ENCODE measurements around the gene CHMP3. TPM values are rescaled to one million over a fixed set of nuclear protein-coding genes. Genes with fewer than 3 reads are reported as not detected.

Gene CHMP3
- total RNA-seq, 1 experiment from 2014 or later = 129 TPM

DNA sequence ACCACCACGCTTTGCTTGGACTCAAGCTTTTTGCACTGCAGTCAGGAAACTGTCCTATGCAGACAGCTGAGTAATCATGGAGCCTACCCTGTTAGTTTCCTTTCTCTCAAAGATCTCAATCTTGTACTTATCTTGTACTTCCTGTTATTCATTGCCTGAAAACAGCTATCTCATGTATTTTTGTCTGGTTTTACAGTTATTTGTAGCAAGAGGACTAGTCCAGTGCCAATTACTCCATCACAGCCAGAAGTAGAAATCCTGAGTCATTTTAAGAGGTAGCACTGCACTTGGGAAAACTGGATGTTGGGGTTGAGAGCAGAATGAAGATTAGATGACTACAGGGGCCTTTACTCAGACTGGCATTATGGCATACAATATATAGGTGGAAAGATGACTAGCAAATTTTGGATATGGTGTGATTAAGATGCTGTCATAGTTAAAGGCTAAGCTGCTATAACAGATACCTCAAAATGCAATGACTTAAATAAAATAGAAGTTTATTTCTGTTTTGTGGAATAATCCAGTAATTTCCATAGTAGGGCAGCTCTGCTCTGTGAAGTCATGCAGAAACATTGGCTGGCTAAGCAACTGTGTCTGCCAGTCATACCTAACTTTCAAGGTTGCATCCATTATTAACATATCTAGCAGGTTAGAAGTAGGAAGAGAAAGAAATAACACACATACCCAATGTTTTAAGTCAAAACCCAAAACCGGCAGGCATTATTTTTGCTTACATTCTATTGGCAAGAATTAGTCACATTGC, 21.1 kb upstream of the CHMP3 start:
- no peak for ATAC-seq
- DNase-seq (ENCODE audit: low read depth, low spot score) = no peak
- CTCF ChIA-PET = no interaction called here
- Histone ChIP-seq H3K27me3 (ENCODE audit: control insufficient read depth, insufficient read depth, low read length) (no peaks in the 10 kb centered on the region; the same call in 1 of the 2 replicates), H3K4me1 (ENCODE audit: control insufficient read depth, insufficient read depth, low read length) (no peaks in the 10 kb centered on the region), H3K9me3 (ENCODE audit: control insufficient read depth, insufficient read depth, low read depth, low read length) (no peaks in the 10 kb centered on the region), H3K27ac (ENCODE audit: low read length) (no peak overlapping the region), H3K36me3 (ENCODE audit: control insufficient read depth, insufficient read depth, low read length) (no peaks in the 10 kb centered on the region), H3K4me3 (ENCODE audit: low read depth in 2 of 2, low read length in 2 of 2) (no peak overlapping the region)
- no TSS peak for BruUV-seq (replicated peaks)
- intact Hi-C loops (cut with micrococcal nuclease; ENCODE audit: unreplicated experiment) (no loop called here), in situ Hi-C loops (cut with HindIII; ENCODE audit: low pct_unique_long_range_greater_than_20kb, low sequenced_read_pairs) (no loop called here)
- POLR2A ChIA-PET = no interaction called here
- TF ChIP-seq SIN3A (IDR thresholded peaks at IDR 0.05; ENCODE audit: borderline replicate concordance, insufficient read depth, low read depth, low read length) (no peak), POLR2AphosphoS5 (IDR thresholded peaks at IDR 0.05; ENCODE audit: low read depth, low read length) (no peak), REST (IDR thresholded peaks at IDR 0.05; ENCODE audit: insufficient read depth in 1 of 2, low read depth in 2 of 2, low read length in 1 of 2) (no peak), TCF7L2 (IDR thresholded peaks at IDR 0.05; ENCODE audit: low read depth, low read length) (no peak)
- TF ChIP-seq, protein P1, sequence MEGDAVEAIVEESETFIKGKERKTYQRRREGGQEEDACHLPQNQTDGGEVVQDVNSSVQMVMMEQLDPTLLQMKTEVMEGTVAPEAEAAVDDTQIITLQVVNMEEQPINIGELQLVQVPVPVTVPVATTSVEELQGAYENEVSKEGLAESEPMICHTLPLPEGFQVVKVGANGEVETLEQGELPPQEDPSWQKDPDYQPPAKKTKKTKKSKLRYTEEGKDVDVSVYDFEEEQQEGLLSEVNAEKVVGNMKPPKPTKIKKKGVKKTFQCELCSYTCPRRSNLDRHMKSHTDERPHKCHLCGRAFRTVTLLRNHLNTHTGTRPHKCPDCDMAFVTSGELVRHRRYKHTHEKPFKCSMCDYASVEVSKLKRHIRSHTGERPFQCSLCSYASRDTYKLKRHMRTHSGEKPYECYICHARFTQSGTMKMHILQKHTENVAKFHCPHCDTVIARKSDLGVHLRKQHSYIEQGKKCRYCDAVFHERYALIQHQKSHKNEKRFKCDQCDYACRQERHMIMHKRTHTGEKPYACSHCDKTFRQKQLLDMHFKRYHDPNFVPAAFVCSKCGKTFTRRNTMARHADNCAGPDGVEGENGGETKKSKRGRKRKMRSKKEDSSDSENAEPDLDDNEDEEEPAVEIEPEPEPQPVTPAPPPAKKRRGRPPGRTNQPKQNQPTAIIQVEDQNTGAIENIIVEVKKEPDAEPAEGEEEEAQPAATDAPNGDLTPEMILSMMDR (IDR thresholded peaks at IDR 0.05) = no peak

DNA sequence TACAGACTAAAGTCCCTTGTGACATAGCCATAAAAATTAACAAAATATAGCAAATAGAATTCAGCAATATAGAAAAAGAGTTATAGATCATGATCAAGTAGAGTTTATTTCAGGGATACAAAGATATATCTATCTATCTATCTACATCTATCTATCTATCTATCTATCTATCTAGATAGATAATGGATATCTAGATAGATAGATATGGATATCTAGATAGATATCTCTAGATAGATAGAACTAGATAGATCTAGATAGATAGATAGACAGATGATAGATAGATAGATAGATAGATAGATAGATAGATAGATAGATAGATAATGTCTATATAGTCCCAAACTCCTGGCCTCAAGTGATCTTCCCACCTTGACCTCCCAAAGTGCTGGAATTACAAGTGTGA, 17.3 kb upstream of the CHMP3 start:
- Histone ChIP-seq H3K4me1 (ENCODE audit: control insufficient read depth, insufficient read depth, low read length) (no peaks in the 10 kb centered on the region), H3K4me3 (ENCODE audit: low read depth in 2 of 2, low read length in 2 of 2) (no peak overlapping the region), H3K36me3 (ENCODE audit: control insufficient read depth, insufficient read depth, low read length) (no peaks in the 10 kb centered on the region), H3K27me3 (ENCODE audit: control insufficient read depth, insufficient read depth, low read length) (no peaks in the 10 kb centered on the region; the same call in 1 of the 2 replicates), H3K9me3 (ENCODE audit: control insufficient read depth, insufficient read depth, low read depth, low read length) (no peaks in the 10 kb centered on the region), H3K27ac (ENCODE audit: low read length) (no peak overlapping the region)
- in situ Hi-C loops (cut with HindIII; ENCODE audit: low pct_unique_long_range_greater_than_20kb, low sequenced_read_pairs) = no loop called here
- ATAC-seq = no peak
- ChIA-PET POLR2A (no interaction called here), CTCF (no interaction called here)
- no TSS peak for BruUV-seq (replicated peaks)
- TF ChIP-seq REST (IDR thresholded peaks at IDR 0.05; ENCODE audit: insufficient read depth in 1 of 2, low read depth in 2 of 2, low read length in 1 of 2) (no peak), SIN3A (IDR thresholded peaks at IDR 0.05; ENCODE audit: borderline replicate concordance, insufficient read depth, low read depth, low read length) (no peak), TCF7L2 (IDR thresholded peaks at IDR 0.05; ENCODE audit: low read depth, low read length) (no peak), POLR2AphosphoS5 (IDR thresholded peaks at IDR 0.05; ENCODE audit: low read depth, low read length) (no peak)
- TF ChIP-seq, protein P1 (IDR thresholded peaks at IDR 0.05) = no peak
- intact Hi-C loops (cut with micrococcal nuclease; ENCODE audit: unreplicated experiment) = no loop called here
- DNase-seq (ENCODE audit: low read depth, low spot score) = no peak

Measured in Panc1 (cell line).